Measurements from ENCODE around the gene ADGRL2.

DNA sequence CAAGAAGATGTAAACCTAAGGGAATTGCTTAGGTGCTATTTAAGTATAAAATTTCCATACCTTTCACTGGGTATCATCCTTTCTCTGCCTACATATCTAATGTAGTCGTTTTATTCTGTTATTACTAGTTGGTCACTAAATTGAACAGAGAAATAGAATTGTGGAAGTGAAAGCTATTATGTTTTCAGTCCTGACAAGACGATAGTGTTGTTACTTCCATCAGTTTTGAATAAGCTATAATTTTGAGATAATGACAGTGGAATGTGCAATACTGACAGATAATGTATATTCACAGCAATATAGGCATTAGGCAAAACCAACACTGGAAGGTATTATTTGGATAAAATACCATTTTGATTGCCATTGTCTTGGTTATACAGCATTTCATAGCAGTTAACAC, 181.8 kb downstream of the ADGRL2 start:
- TF ChIP-seq, protein P1, sequence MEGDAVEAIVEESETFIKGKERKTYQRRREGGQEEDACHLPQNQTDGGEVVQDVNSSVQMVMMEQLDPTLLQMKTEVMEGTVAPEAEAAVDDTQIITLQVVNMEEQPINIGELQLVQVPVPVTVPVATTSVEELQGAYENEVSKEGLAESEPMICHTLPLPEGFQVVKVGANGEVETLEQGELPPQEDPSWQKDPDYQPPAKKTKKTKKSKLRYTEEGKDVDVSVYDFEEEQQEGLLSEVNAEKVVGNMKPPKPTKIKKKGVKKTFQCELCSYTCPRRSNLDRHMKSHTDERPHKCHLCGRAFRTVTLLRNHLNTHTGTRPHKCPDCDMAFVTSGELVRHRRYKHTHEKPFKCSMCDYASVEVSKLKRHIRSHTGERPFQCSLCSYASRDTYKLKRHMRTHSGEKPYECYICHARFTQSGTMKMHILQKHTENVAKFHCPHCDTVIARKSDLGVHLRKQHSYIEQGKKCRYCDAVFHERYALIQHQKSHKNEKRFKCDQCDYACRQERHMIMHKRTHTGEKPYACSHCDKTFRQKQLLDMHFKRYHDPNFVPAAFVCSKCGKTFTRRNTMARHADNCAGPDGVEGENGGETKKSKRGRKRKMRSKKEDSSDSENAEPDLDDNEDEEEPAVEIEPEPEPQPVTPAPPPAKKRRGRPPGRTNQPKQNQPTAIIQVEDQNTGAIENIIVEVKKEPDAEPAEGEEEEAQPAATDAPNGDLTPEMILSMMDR (IDR thresholded peaks at IDR 0.05) = no peak
- no peak for TF ChIP-seq POLR2A (IDR thresholded peaks at IDR 0.05)

All from lower leg skin (tissue), 3 donors.